GM21423 (cell line): ENCODE data around the gene FUBP3.
"Not testable (repeated sequence)": the region's sequence is repeated elsewhere in the genome, so short reads cannot be mapped to it uniquely, and the experiment has no call there.

ENCODE experiments used
- ATAC-seq: cut with Tn5 transposase; IDR thresholded peaks from one replicate; pipeline ENCODE4 v1.9.1; 2021; ENCODE audit warnings: mild to moderate bottlenecking, moderate library complexity; ENCODE audit not compliant: unreplicated experiment

The FUBP3 gene

GRCh38 chr9:130555968-130556367, 23.4 kb upstream of the FUBP3 start:
- no peak for ATAC-seq

DNA sequence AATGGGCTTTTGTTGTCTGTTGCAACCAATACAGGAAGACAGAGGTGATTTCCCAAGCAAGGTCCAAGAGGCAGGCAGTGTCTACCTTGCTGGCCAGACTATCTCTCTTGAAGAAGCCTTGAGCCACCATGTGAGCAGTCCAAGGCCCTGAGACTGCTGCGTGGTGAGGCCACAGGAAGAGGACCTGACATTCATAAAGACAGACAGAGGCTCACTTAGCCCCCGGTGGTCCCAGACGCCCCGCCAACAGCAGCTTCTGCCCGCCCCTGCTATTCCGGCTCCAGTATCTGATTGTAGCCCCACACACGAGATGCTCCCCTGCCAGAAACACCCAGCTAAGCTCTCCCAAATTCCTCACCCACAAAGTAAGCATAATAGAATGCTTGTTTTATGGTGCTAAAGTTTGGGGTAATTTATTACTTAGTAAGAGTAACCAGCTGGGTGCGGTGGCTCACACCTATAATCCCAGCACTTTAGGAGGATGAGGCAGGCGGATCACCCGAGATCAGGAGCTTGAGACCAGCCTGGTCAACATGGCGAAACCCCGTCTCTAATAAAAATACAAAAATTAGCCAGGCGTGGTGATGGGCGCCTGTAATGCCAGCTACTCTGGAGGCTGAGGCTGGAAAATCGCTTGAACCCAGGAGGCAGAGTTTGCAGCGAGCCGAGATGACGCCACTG, 22.8 kb upstream of the FUBP3 start:
- no peak for ATAC-seq

DNA sequence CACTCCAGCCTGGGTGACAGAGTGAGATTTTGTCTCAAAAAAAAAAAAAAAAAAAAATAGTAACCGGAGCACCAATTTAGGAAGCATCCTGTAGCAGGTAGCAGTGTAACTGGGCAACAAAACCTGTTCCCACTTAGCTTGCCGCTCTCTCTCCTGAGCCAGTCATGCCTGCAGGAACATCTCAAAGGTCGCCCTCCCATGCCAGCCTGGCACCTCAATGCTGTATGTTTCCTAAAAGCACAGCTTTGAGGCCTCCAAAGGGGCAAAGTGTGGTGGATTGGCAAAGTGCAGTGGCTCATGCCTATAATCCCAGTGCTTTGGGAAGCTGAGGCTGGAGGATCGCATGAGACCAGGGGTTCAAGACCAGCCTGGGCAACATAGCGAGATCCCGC, 22.3 kb upstream of the FUBP3 start:
- ATAC-seq = no peak

DNA sequence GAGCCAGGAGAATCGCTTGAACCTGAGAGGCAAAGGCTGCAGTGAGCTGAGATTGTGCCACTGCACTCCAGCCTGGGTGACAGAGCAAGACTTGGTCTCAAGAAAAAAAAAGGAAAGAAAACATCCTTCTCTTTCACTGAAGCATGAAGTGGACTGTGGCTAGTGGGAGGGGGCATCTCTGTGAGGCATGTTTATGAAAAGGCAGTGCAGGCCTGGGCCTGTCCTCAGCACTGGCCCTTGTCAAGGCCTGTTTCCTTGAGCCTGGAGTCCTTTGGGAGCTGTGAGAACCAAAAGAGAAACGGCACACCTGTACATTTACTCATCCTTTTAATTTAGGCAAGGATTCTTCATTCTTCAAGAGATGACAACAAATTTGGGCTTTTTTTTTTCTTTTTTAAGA, 18.3 kb upstream of the FUBP3 start:
- ATAC-seq = no peak

DNA sequence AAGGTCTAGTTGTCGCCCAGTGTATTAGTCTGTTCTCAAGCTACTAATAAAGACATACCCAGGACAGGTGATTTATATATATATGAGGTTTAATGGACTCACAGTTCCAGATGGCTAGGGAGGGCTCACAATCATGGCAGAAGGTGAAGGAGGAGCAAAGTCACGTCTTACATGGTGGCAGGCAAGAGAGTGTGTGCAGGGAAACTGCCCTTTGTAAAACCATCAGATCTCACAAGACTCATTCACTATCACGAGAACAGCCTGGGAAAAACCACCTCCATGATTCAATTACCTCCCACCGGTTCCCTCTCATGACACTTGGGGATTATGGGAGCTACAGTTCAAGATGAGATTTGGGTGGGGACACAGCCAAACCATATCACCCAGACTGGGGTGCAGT, 16.9 kb upstream of the FUBP3 start:
- ATAC-seq = not testable (repeated sequence)

GRCh38 chr9:130563797-130564196, 15.6 kb upstream of the FUBP3 start:
- no peak for ATAC-seq

DNA sequence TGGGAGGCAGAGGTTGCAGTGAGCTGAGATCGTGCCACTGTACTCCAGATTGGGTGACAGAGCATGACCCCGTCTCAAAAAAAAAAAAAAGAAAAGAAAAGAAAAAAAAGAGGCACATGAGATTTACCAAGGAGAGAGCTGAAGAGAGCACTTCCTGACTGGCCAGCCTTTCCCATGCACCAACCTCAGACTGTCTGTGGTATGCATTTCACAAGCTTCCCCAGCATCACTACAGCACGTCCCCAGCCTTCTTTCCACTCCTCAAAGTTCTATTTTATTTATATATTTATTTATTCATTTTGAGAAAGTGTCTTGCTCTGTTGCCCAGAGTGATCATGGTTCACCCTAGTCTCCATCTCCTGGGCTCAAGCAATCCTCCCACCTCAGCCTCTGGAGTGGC, 13.6 kb upstream of the FUBP3 start:
- ATAC-seq = no peak

DNA sequence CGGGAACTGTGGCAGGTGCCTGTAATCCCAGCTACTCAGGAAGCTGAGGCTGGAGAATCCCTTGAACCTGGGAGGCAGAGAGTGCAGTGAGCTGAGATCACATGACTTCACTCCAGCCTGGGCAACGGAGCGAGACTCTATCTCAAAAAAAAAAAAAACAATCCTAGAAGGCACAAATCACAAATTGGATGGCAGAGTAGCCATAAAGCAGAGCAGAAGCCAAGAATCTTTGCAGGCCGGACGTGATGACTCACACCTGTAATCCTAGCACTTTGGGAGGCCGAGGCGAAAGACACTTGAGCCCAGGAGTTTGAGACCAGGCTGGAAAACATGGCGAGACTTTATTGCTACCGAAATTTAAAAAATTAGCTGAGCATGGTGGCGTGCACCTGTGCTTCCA, 9.2 kb upstream of the FUBP3 start:
- ATAC-seq = no peak

- ATAC-seq = no peak
Measured at GRCh38 chr9:130575514-130575913, 3.9 kb upstream of the FUBP3 start.

DNA sequence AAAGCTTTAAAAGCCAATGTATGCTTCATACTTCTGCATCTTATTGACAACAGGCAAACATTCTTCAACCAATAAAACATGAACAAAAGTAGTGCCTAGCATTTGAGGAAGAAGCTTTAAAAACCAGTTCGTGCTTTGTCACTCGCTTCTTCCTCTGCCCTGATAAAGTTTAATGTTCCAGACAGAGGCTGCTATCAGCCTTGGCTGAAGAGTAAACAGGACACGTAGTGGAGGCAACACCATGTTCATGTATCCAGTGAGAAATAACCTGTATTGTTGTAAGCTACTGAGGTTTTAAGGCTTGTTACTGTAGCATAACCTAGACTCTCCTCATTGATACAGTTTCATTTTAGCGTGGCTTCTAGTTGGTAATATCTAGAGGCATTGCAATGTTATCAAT, 3.2 kb upstream of the FUBP3 start:
- ATAC-seq = no peak

DNA sequence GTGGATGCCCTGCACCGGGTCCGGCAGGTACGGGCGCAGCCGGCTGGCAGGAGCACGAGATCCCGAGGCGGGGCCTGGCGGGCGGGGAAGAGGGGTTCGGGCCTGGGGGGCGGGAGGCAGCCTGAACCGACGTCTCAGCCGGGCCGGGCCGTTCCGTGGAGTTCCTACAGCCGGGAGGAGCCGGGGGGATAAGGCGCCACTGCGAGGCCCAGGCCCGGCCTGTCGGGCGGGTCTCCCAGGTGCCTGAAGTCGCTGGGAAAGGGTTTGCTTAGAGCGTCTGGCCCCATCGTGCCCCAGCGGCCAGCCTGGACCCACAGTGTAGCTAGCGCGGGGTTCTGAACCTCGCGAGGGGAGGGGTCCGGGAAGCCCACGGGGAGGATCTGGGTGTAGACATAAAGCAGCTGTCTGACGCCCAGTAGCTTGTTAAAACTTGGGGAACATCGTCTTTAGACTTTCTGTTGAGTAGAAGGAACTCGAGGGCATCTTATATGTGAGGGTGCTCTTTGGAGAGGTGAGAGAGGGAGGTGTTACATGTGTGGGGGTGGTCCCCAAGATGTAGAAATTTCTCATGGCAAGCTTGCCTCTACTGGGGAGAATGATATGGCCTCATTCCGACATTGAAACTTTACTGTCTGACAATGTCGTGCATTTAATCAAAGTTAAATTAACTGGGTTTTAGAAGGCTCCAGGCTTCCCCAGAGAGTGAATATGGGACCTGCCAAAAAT, 524 bp downstream of the FUBP3 start:
- ATAC-seq = peak; percentile 19

DNA sequence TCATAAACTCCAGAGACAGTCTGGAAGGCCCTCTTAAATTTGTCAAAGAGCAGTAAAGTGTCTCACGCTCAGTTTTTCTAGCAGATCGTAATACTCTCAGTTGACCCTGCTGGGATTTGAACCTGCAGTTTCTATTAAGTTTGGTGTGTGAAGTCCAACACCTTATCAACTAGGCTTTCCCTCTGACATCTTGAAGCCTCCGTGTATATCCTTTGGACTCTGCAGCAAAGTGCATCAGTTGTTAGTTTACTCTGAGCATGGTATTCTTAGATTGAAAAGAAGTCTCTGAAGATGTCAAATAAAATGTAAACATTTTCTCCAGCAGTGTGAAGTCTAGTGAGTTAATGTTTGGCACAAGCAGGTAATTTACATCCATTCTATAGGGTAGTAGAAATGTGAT, 2.4 kb downstream of the FUBP3 start:
- no peak for ATAC-seq

DNA sequence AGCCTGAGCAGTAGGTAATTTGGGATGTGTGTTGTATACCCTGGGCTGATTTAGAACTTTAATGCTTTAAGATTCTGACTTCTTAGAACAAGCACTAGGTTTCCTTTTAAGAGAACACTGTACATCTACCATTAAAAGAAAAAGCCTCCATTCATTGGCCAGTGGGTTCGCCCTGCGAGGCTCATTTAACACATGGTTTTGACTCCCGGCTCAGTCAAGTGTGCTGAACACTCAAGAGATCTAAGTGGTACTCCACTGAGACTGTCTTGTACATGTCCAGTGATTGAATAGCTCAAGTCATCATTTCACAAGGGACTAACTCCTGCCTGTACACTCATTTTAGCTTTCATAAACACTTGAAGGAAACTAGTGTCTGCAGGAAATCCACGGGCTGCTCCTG, 3.9 kb downstream of the FUBP3 start:
- ATAC-seq = no peak

- ATAC-seq = no peak
Measured at GRCh38 chr9:130587921-130588320, 8.5 kb downstream of the FUBP3 start.

- ATAC-seq = no peak
Measured at GRCh38 chr9:130588416-130588815, 9.0 kb downstream of the FUBP3 start.

DNA sequence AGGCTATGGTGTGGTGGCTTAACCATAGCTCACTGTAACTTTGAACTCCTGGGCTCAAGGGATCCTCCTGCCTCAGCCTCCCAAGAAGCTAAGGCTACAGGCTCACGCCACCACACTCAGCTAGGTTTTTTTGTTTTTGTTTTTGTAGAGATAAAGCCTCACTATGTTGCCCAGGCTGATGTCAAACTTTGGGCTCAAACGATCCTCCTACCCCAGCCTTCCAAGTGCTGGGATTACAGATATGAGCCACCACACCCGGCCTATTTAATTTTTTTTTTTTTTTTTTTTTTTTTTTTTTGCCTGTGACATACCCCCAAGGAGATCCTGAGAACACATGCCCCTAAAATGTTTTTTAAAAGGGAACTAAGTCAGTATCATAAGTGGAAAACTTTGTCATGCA, 10.4 kb downstream of the FUBP3 start:
- no peak for ATAC-seq

DNA sequence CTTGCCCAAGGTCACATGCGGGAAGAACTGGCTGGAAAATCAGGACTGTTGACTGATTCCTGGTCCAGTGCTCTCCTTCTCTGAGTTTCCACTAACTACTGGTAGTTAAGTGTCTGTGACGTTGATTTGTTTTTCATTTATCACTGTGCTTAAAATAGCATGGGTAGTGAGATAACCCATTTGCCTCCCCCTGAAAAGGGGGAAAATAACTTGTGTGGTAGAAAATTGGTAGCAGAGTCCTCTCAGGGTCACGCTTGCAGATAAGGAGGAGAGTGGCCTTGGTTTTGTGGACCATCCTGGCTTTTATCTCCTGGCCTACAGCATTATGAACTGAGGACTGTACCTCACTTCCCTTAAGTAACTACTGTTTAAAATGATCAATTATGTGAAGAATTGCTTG, 10.9 kb downstream of the FUBP3 start:
- ATAC-seq = no peak

GRCh38 chr9:130593020-130593419, 13.6 kb downstream of the FUBP3 start:
- ATAC-seq = no peak

- ATAC-seq = no peak
Measured at GRCh38 chr9:130597228-130597627, 17.9 kb downstream of the FUBP3 start.

GRCh38 chr9:130598188-130598587, 18.8 kb downstream of the FUBP3 start:
- ATAC-seq = no peak

GRCh38 chr9:130599625-130600024, 20.2 kb downstream of the FUBP3 start:
- no peak for ATAC-seq

DNA sequence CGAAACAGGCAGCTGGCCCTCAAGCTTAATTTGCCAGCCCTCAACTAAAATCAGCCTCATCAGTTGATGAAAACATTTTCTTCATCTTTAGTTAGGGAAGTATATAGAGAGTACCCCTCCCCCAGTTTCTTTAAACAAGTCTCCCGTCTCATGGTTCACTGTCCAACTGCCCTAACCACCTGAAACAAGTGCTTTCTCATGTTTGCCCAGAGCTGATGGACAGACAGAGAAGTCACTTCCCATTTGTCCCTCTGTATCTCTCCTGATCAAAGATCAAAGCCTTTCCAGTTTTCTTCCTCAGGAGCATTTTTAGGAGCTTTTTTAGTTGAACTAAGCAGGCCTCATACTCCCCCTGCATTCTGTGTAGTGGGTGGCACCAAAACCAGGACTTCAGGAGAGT, 21.7 kb downstream of the FUBP3 start:
- no peak for ATAC-seq

DNA sequence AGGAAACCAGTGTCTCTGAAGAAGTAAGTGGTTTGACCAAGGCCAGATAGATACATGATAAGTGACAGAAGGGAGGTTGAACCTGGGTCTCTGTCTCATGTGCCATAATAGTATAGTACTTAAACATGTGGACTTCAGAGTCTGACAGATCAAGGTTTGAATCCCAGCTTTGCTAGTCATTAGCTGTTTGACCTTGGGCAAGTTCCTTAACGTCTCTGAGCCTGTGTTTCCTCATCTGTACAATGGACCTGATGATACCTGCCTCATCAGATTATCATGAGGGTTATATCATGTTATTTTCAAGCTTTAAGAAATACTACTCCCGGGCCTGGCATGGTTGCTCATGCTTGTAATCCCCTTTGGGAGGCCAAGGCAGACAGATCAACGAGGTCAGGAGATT, 24.9 kb downstream of the FUBP3 start:
- no peak for ATAC-seq
